Measurements from ENCODE around the gene EXD2.

Gene EXD2

DNA sequence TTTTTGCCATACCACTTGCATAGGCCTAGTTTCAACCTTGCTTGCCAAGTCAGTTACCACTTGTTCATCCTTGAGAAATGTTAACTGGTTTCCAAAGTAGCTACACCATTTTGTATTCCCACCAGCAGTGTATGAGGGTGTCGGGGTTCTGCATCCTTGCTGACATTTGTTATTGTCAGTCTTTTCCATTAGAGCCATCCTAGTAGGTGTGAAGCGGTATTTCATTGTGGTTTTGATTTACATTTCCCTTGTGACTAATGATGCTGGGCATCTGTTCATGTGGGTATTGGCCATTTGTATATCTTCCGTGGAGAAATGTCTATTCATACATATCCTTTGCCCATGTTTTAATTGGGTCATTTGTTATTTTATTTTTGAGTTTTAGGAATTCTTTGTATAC is 41.1 kb downstream of the EXD2 start:
- no peak for DNase-seq (ENCODE audit: low read depth, low spot score)
- WGBS (ENCODE audit: insufficient coverage, insufficient read length) = no CpG with 5 or more reads among the region's 3 CpGs
- H3K4me3 ChIP-seq (ENCODE audit: low read length) = no peak overlapping the region
- no peak overlapping the region for H3K27ac ChIP-seq (ENCODE audit: low read length)
- H3K27me3 ChIP-seq (ENCODE audit: control insufficient read depth, insufficient read depth, low read length) = no peaks in the 10 kb centered on the region
- H3K4me1 ChIP-seq (ENCODE audit: control insufficient read depth, insufficient read depth, low read length) = no peaks in the 10 kb centered on the region
- H3K9me3 ChIP-seq (ENCODE audit: control insufficient read depth, insufficient read depth, low read length) = no peaks in the 10 kb centered on the region
- peaks cover 6% of the 10 kb centered on the region; the same call in 1 of the 2 replicates for H3K36me3 ChIP-seq (ENCODE audit: control insufficient read depth, insufficient read depth, low read length)

DNA sequence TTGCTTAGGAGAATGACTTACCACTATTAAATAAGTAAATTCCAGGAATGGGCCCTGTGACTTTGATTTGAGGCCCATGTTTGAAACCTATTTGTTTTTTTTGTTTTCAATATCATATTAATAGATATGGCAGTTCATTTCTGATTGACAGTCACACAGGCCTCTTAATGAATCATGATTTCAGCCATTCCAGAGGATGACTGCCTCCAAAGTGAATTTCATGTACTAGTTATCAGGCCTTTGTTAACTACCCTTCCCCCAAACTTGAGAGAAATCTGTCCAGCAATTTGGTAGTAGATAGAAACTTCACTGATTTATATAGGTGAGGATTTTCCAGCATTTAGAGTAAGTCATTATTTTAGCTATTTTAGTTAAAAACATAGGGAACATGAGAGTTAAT is 42.8 kb downstream of the EXD2 start:
- Histone ChIP-seq H3K27ac (ENCODE audit: low read length) (no peak overlapping the region), H3K9me3 (ENCODE audit: control insufficient read depth, insufficient read depth, low read length) (no peaks in the 10 kb centered on the region), H3K4me3 (ENCODE audit: low read length) (no peak overlapping the region), H3K36me3 (ENCODE audit: control insufficient read depth, insufficient read depth, low read length) (peaks cover 8% of the 10 kb centered on the region; the same call in 1 of the 2 replicates), H3K27me3 (ENCODE audit: control insufficient read depth, insufficient read depth, low read length) (no peaks in the 10 kb centered on the region), H3K4me1 (ENCODE audit: control insufficient read depth, insufficient read depth, low read length) (no peaks in the 10 kb centered on the region)
- DNase-seq (ENCODE audit: low read depth, low spot score) = no peak

DNA sequence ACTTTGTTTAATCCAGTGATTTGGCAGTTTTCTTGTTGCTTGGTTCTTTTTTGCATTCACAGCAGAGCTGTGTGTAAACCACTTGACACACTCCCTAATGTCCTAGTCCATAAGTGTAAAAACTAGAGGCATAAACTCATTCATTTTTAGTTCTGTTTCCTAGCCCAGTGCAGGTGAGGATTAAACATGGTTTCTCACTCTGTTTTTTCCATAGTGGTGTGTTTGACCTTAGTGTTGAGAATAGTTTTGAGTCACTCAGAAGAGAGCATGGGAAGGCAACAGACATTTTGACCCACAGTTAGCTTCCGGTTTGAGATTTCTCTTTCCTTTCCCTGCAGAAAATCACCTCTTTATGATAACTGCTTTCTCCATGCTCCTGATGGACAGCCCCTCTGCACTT is 44.4 kb downstream of the EXD2 start:
- no peak for DNase-seq (ENCODE audit: low read depth, low spot score)
- Histone ChIP-seq H3K27ac (ENCODE audit: low read length) (no peak overlapping the region), H3K4me3 (ENCODE audit: low read length) (no peak overlapping the region), H3K27me3 (ENCODE audit: control insufficient read depth, insufficient read depth, low read length) (no peaks in the 10 kb centered on the region), H3K36me3 (ENCODE audit: control insufficient read depth, insufficient read depth, low read length) (peaks cover 8% of the 10 kb centered on the region; the same call in 1 of the 2 replicates), H3K4me1 (ENCODE audit: control insufficient read depth, insufficient read depth, low read length) (no peaks in the 10 kb centered on the region), H3K9me3 (ENCODE audit: control insufficient read depth, insufficient read depth, low read length) (no peaks in the 10 kb centered on the region)
- WGBS (ENCODE audit: insufficient coverage, insufficient read length) = no CpG with 5 or more reads among the region's 1 CpG

DNA sequence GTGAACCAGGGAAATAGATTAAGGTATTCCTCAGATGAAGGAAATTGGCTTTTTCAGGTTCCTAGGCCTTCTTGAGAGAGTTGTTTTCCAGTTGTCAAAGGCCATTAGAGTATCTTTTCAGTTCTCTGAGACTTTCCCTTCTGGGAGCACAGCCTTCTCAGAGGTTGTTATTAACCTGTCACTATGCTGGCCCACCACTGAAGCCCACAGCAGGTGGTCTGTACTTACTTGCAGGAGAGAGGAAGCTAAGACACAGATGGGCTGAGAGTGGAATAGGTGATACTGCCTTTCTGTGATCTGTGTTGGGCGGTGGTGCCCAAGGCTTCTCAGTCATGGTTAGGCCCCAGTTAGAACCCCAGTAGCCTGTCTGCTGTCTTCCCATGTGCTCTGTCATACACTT is 45.8 kb downstream of the EXD2 start:
- DNase-seq (ENCODE audit: low read depth, low spot score) = no peak
- H3K4me3 ChIP-seq (ENCODE audit: low read length) = no peak overlapping the region
- no peaks in the 10 kb centered on the region for H3K4me1 ChIP-seq (ENCODE audit: control insufficient read depth, insufficient read depth, low read length)
- H3K9me3 ChIP-seq (ENCODE audit: control insufficient read depth, insufficient read depth, low read length) = no peaks in the 10 kb centered on the region
- H3K36me3 ChIP-seq (ENCODE audit: control insufficient read depth, insufficient read depth, low read length) = peaks cover 8% of the 10 kb centered on the region; the same call in 1 of the 2 replicates
- no peaks in the 10 kb centered on the region for H3K27me3 ChIP-seq (ENCODE audit: control insufficient read depth, insufficient read depth, low read length)
- no peak overlapping the region for H3K27ac ChIP-seq (ENCODE audit: low read length)
- WGBS (ENCODE audit: insufficient coverage, insufficient read length) = no CpG with 5 or more reads among the region's 1 CpG

DNA sequence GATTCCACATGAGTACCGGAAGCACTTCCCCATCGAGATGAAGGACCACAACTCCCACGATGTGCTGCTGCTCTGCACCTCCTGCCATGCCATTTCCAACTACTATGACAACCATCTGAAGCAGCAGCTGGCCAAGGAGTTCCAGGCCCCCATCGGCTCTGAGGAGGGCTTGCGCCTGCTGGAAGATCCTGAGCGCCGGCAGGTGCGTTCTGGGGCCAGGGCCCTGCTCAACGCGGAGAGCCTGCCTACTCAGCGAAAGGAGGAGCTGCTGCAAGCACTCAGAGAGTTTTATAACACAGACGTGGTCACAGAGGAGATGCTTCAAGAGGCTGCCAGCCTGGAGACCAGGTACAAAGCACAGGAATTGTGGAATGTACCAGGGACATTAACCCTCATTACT is 46.3 kb downstream of the EXD2 start:
- Histone ChIP-seq H3K36me3 (ENCODE audit: control insufficient read depth, insufficient read depth, low read length) (peaks cover 8% of the 10 kb centered on the region; the same call in 1 of the 2 replicates), H3K27me3 (ENCODE audit: control insufficient read depth, insufficient read depth, low read length) (no peaks in the 10 kb centered on the region), H3K4me3 (ENCODE audit: low read length) (no peak overlapping the region), H3K4me1 (ENCODE audit: control insufficient read depth, insufficient read depth, low read length) (no peaks in the 10 kb centered on the region), H3K27ac (ENCODE audit: low read length) (no peak overlapping the region), H3K9me3 (ENCODE audit: control insufficient read depth, insufficient read depth, low read length) (no peaks in the 10 kb centered on the region)
- no peak for DNase-seq (ENCODE audit: low read depth, low spot score)
- no CpG with 5 or more reads among the region's 12 CpGs for WGBS (ENCODE audit: insufficient coverage, insufficient read length)

DNA sequence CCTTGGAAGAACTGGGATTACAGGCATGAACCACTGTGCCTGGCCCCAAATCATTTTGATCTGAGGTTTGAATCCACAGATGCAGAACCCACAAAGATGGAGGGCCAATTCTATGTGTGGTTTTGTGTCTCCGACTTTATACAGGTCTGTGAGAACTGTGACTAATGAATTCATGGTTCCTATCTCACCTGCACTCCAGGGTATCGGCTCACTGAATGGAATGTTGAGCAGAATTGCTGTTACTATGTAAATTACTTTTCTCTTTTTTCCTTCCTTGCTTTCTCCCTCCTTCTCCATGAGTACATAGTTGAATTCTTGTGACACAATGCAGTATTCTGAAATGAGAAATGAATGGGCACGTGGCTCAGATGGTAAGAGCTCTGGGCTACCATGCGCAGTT is 47.6 kb downstream of the EXD2 start:
- WGBS (ENCODE audit: insufficient coverage, insufficient read length) = no CpG with 5 or more reads among the region's 4 CpGs
- DNase-seq (ENCODE audit: low read depth, low spot score) = no peak
- H3K4me1 ChIP-seq (ENCODE audit: control insufficient read depth, insufficient read depth, low read length) = no peaks in the 10 kb centered on the region
- no peaks in the 10 kb centered on the region for H3K9me3 ChIP-seq (ENCODE audit: control insufficient read depth, insufficient read depth, low read length)
- no peak overlapping the region for H3K4me3 ChIP-seq (ENCODE audit: low read length)
- H3K27me3 ChIP-seq (ENCODE audit: control insufficient read depth, insufficient read depth, low read length) = no peaks in the 10 kb centered on the region
- no peak overlapping the region for H3K27ac ChIP-seq (ENCODE audit: low read length)
- H3K36me3 ChIP-seq (ENCODE audit: control insufficient read depth, insufficient read depth, low read length) = peaks cover 8% of the 10 kb centered on the region; the same call in 1 of the 2 replicates

GRCh38 chr14:69240527-69241173 is 49.4 kb downstream of the EXD2 start:
- no peak overlapping the region for H3K27ac ChIP-seq (ENCODE audit: low read length)
- no peak overlapping the region for H3K4me3 ChIP-seq (ENCODE audit: low read length)
- H3K27me3 ChIP-seq (ENCODE audit: control insufficient read depth, insufficient read depth, low read length) = no peaks in the 10 kb centered on the region
- DNase-seq (ENCODE audit: low read depth, low spot score) = no peak
- H3K36me3 ChIP-seq (ENCODE audit: control insufficient read depth, insufficient read depth, low read length) = peaks cover 8% of the 10 kb centered on the region; the same call in 1 of the 2 replicates
- no peaks in the 10 kb centered on the region for H3K9me3 ChIP-seq (ENCODE audit: control insufficient read depth, insufficient read depth, low read length)
- no CpG with 5 or more reads among the region's 13 CpGs for WGBS (ENCODE audit: insufficient coverage, insufficient read length)
- no peaks in the 10 kb centered on the region for H3K4me1 ChIP-seq (ENCODE audit: control insufficient read depth, insufficient read depth, low read length)

DNA sequence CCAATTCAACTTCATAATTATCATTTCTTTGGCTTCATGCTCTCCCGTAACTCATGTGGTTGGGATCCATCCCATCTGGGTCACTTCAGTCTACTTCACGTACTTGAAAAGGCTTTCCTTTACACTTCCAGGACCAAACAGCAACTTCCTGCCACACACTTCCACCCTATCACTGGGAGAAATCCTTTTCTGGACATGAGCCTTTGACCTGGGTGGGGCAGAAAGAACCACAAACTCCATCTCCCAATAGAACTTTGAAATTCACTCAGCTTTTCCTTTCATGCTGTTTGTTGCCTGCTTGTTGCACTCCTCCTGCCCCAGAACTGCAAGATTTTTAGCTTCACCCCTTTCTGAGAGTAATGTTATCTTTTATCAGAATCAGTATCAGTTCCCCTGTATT is 50.3 kb downstream of the EXD2 start:
- DNase-seq (ENCODE audit: low read depth, low spot score) = no peak
- Histone ChIP-seq H3K36me3 (ENCODE audit: control insufficient read depth, insufficient read depth, low read length) (0 out of 2 replicates have a peak, but pooled peaks cover 4% of the 10 kb centered on the region), H3K4me1 (ENCODE audit: control insufficient read depth, insufficient read depth, low read length) (no peaks in the 10 kb centered on the region), H3K27ac (ENCODE audit: low read length) (no peak overlapping the region), H3K27me3 (ENCODE audit: control insufficient read depth, insufficient read depth, low read length) (no peaks in the 10 kb centered on the region), H3K9me3 (ENCODE audit: control insufficient read depth, insufficient read depth, low read length) (no peaks in the 10 kb centered on the region), H3K4me3 (ENCODE audit: low read length) (no peak overlapping the region)
- WGBS (ENCODE audit: insufficient coverage, insufficient read length) = no CpG with 5 or more reads among the region's 2 CpGs

DNA sequence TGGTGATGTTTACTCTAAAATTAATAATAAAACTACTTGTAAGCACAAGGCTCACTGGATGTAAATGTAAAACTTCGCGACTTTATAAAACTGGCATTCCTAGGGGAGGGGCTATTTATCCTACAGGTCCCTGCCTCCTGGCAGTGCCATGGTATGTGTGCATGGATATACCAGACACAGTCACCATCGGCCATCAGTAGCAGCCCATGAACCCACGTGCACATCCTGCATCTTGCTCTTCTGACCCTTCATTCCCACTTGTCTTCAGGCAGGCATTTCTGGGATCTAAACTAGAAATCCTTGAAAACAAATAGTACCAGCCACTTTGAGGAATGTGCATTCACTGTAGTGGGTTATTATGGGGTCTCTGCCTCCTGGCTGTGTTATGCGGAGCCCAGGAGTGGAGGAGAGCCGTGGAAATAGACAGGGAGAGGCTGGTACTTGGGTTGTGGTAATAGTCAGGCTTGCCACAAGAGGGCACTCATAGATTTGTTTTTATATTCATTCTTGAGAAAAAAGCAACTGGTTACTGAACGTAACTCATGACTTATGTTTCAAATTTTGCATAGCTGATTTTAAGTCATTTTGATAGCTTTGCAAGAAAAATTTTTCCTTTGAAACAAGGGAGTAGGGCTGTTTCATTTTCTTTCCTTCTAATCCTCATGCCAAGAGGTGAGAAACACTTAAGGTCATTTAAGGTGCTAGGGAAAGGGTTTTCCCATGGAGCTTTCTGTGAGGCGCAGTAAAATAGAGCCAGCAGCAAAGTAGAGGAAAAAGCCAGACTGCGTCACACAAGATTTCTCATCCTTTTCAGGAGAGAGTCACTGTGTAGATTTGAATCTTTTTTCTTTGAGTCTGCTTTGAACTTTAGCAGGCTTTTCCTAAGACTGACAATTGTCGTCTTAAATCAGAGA is 51.3 kb downstream of the EXD2 start:
- Histone ChIP-seq H3K9me3 (ENCODE audit: control insufficient read depth, insufficient read depth, low read length) (no peaks in the 10 kb centered on the region), H3K27me3 (ENCODE audit: control insufficient read depth, insufficient read depth, low read length) (no peaks in the 10 kb centered on the region), H3K4me1 (ENCODE audit: control insufficient read depth, insufficient read depth, low read length) (no peaks in the 10 kb centered on the region), H3K4me3 (ENCODE audit: low read length) (no peak overlapping the region), H3K27ac (ENCODE audit: low read length) (no peak overlapping the region), H3K36me3 (ENCODE audit: control insufficient read depth, insufficient read depth, low read length) (0 out of 2 replicates have a peak, but pooled peaks cover under 1% of the 10 kb centered on the region)
- DNase-seq (ENCODE audit: low read depth, low spot score) = no peak
- no CpG with 5 or more reads among the region's 10 CpGs for WGBS (ENCODE audit: insufficient coverage, insufficient read length)

- no peaks in the 10 kb centered on the region for H3K36me3 ChIP-seq (ENCODE audit: control insufficient read depth, insufficient read depth, low read length)
- no peak overlapping the region for H3K27ac ChIP-seq (ENCODE audit: low read length)
- WGBS (ENCODE audit: insufficient coverage, insufficient read length) = no CpG with 5 or more reads among the region's 3 CpGs
- H3K4me1 ChIP-seq (ENCODE audit: control insufficient read depth, insufficient read depth, low read length) = no peaks in the 10 kb centered on the region
- no peaks in the 10 kb centered on the region for H3K9me3 ChIP-seq (ENCODE audit: control insufficient read depth, insufficient read depth, low read length)
- DNase-seq (ENCODE audit: low read depth, low spot score) = no peak
- H3K4me3 ChIP-seq (ENCODE audit: low read length) = no peak overlapping the region
- H3K27me3 ChIP-seq (ENCODE audit: control insufficient read depth, insufficient read depth, low read length) = no peaks in the 10 kb centered on the region
Measured at GRCh38 chr14:69244946-69245345, 53.6 kb downstream of the EXD2 start.
